ENCODE measurements around the gene TMA7. TPM values are rescaled to one million over a fixed set of nuclear protein-coding genes. Genes with fewer than 3 reads are reported as not detected.

Gene TMA7
- total and polyA plus RNA-seq, 2 of the 13 experiments (the other 11 are each of a cell fraction or from before 2014, with no cell fraction given) = 100 to 486 TPM

DNA sequence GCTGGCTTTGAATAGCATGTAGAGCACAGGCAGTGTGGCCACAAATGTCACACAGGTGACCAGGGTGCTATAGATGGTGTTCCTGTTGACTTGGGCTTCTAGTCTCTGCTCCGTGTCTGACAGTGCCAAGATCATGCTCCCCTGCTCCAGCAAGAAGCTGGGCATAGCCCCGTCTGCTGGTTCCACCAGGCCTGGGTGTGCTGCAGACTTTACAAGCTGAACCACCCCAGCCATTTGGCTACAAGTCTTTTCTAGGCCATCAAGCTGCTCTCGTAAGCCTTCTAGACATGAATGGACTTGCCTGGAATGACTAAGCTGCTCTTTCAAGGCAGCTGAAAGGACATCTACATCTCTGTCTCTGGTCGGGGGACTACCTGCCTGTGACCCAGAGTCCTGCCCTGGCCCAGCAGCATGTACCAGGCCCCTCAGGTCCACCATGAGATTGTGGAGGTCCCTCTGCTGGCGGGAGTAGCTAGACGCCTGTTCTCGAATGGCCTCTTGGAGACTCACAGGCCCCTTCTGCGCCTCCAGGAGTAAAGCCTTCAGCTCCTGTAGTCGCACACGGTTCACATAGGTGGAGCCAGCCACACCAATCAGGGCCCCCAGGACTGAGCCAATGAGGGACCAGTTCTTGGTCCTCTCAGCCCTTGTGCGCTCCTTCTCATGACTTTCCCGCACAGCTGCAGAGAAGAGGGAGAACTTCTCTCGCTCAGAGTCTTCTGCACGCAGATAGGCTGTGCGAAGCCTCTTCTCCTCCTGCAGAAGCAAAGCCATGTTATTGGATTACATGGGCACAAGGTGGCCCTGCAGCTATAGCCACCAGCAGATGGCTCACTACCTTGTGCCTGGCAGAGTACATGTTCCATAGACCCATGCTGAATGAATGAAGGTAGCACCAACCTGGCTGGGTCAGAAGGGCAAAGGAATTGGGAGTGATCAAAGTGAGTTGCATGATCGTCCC lies 7.4 kb upstream of the TMA7 start:
- H3K9ac ChIP-seq (ENCODE audit: insufficient read depth, low read depth, low read length) = peak overlapping the region; percentile 45; the same call in 1 of the 2 replicates
- peak; percentile 37 for FAIRE-seq
- H3K4me2 ChIP-seq (ENCODE audit: low read depth, low read length) = peak overlapping the region; percentile 49
- BruUV-seq (replicated peaks) = no TSS peak
- H4K20me1 ChIP-seq (ENCODE audit: insufficient read depth, low read length) = peaks cover 7% of the 10 kb centered on the region
- peak overlapping the region; percentile 99 for H3K27ac ChIP-seq (ENCODE audit: extremely low read length, insufficient read depth, low read length)
- H3K79me2 ChIP-seq (ENCODE audit: insufficient read depth, low read length) = peaks cover 16% of the 10 kb centered on the region
- ChIA-PET POLR2A (interaction anchor here (0.5 to 9.0 kb wide), 11 partner anchors 9 to 192 kb away, joined by 3 to 130 read pairs (median 15); partner anchors contain the start of genes ATRIP, CCDC51, TMA7 and ZNF589), CTCF (ENCODE audit: low intra/inter-chr PET ratio, low total read pairs) (interaction anchor here (5.7 kb wide), 1 partner anchor 32 kb away, joined by 117 read pairs; no protein-coding TSS in a partner anchor)
- intact Hi-C loops (cut with micrococcal nuclease; ENCODE audit: unreplicated experiment) = no loop called here
- peaks cover 75% of the 10 kb centered on the region for H3K4me1 ChIP-seq (ENCODE audit: insufficient read depth, low read length)
- ATAC-seq = no peak
- in situ Hi-C loops (cut with HindIII; ENCODE audit: extremely low pct_ligation_motif_present, low pct_unique_long_range_greater_than_20kb) = no loop called here
- H3K27me3 ChIP-seq (ENCODE audit: control insufficient read depth in 1 of 2, insufficient read depth in 2 of 2, low read length in 2 of 2) = no peaks in the 10 kb centered on the region
- 0 out of 6 replicates have a peak overlapping the region, but pooled peaks of 1 of the 3 experiments have one; percentile 26 for H3K4me3 ChIP-seq (replicated peaks in 1 of 3; ENCODE audit: insufficient read depth in 1 of 3, low read depth in 2 of 3, low read length in 3 of 3)
- DNase-seq (ENCODE audit: low spot score) = no peak
- peaks cover 3 to 4% of the 10 kb centered on the region in 2 experiments; a peak in 4 of 5 replicates for H3K36me3 ChIP-seq (replicated peaks in 1 of 2; ENCODE audit: control insufficient read depth in 1 of 2, insufficient read depth in 2 of 2, low read length in 2 of 2)
- WGBS (ENCODE audit: low lambda C conversion rate) = 90% methylated on average over 2 of the region's 16 CpGs
- H3K9me3 ChIP-seq (ENCODE audit: low read length) = no peaks in the 10 kb centered on the region
- no peak overlapping the region for H2AFZ ChIP-seq (ENCODE audit: low read length)
- TF ChIP-seq SAFB2 (CRISPR knock-in tag; IDR thresholded peaks at IDR 0.05; ENCODE audit: borderline replicate concordance, low read depth) = no peak
- TF ChIP-seq, protein P1, sequence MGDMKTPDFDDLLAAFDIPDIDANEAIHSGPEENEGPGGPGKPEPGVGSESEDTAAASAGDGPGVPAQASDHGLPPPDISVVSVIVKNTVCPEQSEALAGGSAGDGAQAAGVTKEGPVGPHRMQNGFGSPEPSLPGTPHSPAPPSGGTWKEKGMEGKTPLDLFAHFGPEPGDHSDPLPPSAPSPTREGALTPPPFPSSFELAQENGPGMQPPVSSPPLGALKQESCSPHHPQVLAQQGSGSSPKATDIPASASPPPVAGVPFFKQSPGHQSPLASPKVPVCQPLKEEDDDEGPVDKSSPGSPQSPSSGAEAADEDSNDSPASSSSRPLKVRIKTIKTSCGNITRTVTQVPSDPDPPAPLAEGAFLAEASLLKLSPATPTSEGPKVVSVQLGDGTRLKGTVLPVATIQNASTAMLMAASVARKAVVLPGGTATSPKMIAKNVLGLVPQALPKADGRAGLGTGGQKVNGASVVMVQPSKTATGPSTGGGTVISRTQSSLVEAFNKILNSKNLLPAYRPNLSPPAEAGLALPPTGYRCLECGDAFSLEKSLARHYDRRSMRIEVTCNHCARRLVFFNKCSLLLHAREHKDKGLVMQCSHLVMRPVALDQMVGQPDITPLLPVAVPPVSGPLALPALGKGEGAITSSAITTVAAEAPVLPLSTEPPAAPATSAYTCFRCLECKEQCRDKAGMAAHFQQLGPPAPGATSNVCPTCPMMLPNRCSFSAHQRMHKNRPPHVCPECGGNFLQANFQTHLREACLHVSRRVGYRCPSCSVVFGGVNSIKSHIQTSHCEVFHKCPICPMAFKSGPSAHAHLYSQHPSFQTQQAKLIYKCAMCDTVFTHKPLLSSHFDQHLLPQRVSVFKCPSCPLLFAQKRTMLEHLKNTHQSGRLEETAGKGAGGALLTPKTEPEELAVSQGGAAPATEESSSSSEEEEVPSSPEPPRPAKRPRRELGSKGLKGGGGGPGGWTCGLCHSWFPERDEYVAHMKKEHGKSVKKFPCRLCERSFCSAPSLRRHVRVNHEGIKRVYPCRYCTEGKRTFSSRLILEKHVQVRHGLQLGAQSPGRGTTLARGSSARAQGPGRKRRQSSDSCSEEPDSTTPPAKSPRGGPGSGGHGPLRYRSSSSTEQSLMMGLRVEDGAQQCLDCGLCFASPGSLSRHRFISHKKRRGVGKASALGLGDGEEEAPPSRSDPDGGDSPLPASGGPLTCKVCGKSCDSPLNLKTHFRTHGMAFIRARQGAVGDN (CRISPR knock-in tag; IDR thresholded peaks at IDR 0.05) = peak; percentile 63
- no peak for TF ChIP-seq CC2D1A (CRISPR knock-in tag; IDR thresholded peaks at IDR 0.05)
- 0 out of 2 replicates have a peak, but pooled peaks have one; percentile 26 for TF ChIP-seq EEA1 (CRISPR knock-in tag; IDR thresholded peaks at IDR 0.05; ENCODE audit: borderline replicate concordance)
- no peak for TF ChIP-seq NFKB2 (CRISPR knock-in tag; IDR thresholded peaks at IDR 0.05; ENCODE audit: borderline replicate concordance)
- 0 out of 2 replicates have a peak, but pooled peaks have one; percentile 36 for TF ChIP-seq HES4 (CRISPR knock-in tag; IDR thresholded peaks at IDR 0.05; ENCODE audit: borderline replicate concordance)
- TF ChIP-seq, protein P2, sequence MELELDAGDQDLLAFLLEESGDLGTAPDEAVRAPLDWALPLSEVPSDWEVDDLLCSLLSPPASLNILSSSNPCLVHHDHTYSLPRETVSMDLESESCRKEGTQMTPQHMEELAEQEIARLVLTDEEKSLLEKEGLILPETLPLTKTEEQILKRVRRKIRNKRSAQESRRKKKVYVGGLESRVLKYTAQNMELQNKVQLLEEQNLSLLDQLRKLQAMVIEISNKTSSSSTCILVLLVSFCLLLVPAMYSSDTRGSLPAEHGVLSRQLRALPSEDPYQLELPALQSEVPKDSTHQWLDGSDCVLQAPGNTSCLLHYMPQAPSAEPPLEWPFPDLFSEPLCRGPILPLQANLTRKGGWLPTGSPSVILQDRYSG (CRISPR knock-in tag; IDR thresholded peaks at IDR 0.05) = no peak
- TF ChIP-seq, protein P3, sequence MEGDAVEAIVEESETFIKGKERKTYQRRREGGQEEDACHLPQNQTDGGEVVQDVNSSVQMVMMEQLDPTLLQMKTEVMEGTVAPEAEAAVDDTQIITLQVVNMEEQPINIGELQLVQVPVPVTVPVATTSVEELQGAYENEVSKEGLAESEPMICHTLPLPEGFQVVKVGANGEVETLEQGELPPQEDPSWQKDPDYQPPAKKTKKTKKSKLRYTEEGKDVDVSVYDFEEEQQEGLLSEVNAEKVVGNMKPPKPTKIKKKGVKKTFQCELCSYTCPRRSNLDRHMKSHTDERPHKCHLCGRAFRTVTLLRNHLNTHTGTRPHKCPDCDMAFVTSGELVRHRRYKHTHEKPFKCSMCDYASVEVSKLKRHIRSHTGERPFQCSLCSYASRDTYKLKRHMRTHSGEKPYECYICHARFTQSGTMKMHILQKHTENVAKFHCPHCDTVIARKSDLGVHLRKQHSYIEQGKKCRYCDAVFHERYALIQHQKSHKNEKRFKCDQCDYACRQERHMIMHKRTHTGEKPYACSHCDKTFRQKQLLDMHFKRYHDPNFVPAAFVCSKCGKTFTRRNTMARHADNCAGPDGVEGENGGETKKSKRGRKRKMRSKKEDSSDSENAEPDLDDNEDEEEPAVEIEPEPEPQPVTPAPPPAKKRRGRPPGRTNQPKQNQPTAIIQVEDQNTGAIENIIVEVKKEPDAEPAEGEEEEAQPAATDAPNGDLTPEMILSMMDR (CRISPR knock-in tag; IDR thresholded peaks at IDR 0.05) = peak; percentile 48
- TF ChIP-seq, protein P4, sequence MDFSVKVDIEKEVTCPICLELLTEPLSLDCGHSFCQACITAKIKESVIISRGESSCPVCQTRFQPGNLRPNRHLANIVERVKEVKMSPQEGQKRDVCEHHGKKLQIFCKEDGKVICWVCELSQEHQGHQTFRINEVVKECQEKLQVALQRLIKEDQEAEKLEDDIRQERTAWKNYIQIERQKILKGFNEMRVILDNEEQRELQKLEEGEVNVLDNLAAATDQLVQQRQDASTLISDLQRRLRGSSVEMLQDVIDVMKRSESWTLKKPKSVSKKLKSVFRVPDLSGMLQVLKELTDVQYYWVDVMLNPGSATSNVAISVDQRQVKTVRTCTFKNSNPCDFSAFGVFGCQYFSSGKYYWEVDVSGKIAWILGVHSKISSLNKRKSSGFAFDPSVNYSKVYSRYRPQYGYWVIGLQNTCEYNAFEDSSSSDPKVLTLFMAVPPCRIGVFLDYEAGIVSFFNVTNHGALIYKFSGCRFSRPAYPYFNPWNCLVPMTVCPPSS (IDR thresholded peaks at IDR 0.05) = no peak
- TF ChIP-seq HNF4A (CRISPR knock-in tag; IDR thresholded peaks at IDR 0.05) = no peak
- 0 out of 2 replicates have a peak, but pooled peaks have one; percentile 38 for TF ChIP-seq ZNF446 (CRISPR knock-in tag; IDR thresholded peaks at IDR 0.05)
- 0 out of 2 replicates have a peak, but pooled peaks have one; percentile 28 for TF ChIP-seq ZNF713 (CRISPR knock-in tag; IDR thresholded peaks at IDR 0.05)
- no peak for TF ChIP-seq ZNF251 (CRISPR knock-in tag; IDR thresholded peaks at IDR 0.05)
